Fibroblast of upper back skin (primary cell): Measurements from ENCODE around the gene RBM34.
"Not testable (repeated sequence)": the region's sequence is repeated elsewhere in the genome, so short reads cannot be mapped to it uniquely, and the experiment has no call there.

ENCODE experiments used
- DNase-seq: peaks from one replicate; pipeline ENCODE4 v3.0.0-alpha.2; 2013

RBM34 gene

DNA sequence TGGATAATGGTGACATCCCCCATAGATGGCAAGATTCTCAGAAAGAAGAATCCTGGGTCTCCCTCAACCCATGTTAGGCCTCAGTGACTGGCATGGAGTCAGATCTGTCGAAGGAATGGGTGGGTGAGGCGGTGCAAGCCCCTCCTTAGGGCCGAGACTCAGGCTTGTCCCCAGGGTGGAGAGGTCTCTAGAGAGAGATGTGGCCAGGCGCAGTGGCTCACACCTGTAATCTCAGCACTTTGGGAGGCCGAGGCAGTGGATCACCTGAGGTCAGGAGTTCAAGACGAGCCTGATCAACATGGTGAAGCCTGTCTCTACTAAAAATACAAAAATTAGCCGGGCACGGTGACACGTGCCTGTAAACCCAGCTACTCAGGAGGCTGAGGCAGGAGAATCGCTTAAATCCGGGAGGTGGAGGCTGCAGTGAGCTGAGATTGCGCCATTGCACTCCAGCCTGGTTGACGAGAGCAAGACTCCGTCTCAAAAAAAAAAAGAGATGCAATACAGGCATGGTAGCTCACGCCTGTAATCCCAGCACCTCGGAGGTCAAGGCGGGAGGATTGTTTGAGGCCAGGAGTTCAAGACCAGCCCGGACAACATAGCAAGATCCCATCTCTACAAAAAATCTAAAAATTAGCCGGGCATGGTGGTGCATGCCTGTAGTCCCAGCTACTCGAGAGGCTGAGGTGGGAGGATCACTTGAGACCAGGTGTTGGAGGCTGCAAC is 69.6 kb downstream of the RBM34 start:
- not testable (repeated sequence) for DNase-seq

DNA sequence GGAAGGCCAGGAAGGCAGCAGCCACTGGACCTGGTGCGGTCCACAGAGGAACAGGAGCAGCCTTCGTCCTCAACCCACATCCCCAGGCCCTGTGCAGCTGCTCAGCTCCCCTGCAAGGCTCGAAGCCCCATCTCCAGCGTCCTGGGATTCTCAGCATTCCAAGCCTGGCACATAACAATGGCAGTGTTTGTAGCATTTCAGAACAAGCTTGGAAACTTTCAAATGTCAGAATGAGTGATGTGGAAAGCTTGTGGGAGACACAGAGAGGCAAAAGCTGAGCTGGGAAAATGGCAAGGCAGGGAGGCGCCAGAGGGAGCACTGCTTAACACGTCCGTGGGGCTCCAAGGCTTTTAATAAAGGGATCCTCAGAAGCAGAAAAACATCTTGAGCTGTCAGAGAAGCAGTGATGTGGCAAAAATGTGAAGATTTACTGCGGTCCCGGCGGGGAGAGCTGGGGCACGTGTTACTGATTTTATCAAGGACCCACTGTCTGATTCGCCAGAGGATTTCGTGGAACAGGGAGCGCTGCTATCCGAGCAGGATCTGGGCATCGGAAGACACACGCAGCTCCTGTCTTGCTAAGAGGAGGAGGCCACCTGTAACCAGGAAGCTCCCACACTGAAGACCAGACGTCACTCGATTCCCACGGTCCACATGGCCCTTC is 70.5 kb downstream of the RBM34 start:
- DNase-seq: peak; percentile 72

GRCh38 chr1:235088907-235089306 is 72.1 kb downstream of the RBM34 start:
- no peak for DNase-seq

DNA sequence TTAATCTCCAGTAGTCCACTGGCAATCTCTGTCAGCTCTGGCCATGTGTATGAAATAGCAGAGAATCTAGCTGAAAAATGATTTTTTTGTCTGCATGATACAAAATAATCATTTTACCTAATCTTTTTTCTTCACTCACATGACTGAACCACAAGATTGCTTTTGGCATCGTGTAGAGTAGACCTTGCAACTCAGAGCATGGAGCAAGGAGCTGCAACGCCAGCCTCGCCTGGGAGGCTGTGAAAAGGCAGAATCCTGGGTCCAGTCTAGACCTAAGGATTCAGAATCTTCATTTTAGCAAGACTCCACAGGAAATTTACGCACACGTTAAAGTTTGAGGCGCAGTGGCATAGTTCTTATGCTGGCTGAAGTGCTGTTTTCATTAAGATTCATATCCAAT is 72.6 kb downstream of the RBM34 start:
- DNase-seq: no peak

GRCh38 chr1:235087906-235088305 is 73.1 kb downstream of the RBM34 start:
- DNase-seq: no peak

DNA sequence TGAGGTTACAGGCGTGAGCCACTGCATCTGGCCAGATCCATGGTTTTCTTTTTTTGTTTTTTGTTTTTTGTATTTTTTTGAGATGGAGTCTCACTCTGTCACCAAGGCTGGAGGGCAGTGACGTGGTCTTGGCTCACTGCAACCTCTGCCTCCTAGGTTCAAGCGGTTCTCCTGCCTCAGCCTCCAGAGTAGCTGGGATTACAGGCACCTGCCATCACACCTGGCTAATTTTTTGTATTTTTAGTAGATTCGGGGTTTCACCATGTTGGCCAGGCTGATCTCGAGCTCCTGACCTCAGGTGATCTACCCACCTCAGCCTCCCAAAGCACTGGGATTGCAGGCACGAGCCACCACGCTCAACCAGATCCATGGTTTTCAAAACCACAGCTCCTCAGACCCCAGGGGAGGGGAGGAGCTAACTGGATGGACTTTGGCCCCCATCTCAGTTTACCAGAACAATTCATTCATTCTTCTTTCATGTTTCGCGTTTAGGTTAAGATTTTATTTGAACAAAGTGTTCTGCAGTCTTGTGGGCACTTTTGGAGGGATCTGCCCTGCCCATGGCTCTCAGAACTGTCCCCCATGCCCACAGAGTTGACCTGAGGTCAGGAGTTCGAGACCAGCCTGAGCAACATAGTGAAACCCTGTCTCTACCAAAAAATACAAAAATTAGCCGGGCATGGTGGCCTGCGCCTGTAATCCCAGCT is 75.5 kb downstream of the RBM34 start:
- DNase-seq: not testable (repeated sequence)
